Panc1 (cell line): ENCODE measurements around the gene PRRX2. TPM values are rescaled to one million over a fixed set of nuclear protein-coding genes. Genes with fewer than 3 reads are reported as not detected.

Experiments used
- ATAC-seq: fragments of 200-7000 bp; cut with Tn5 transposase; 2 replicates; pipeline ENCODE4 v1.9.1; 2020; ENCODE audit warnings: mild to moderate bottlenecking, moderate library complexity
- BruUV-seq: library from RNA; stranded (reverse); fragments of 400-500 nt; replicated peaks from 2 replicates; lab custom pipeline; 2021; lab: Mats Ljungman, UMichigan
- CTCF ChIA-PET: fragments of 300-600 bp; sonication (Branson Sonifier 250); formaldehyde crosslinking; loops from one replicate; lab custom pipeline; 2022; ENCODE audit warnings: antibody characterized with exemption; lab: Charles Lee
- POLR2A ChIA-PET: fragments of 300-600 bp; sonication (Branson Sonifier 250); formaldehyde crosslinking; loops from one replicate; lab custom pipeline; 2022; ENCODE audit warnings: antibody characterized with exemption; lab: Charles Lee
- DNase-seq: peaks from one replicate; pipeline ENCODE4 v3.0.0-alpha.2; 2010; ENCODE audit warnings: low read depth, low spot score
- H3K27ac ChIP-seq: 2 replicates; pipeline ENCODE4 v1.5.1; 2011; ENCODE audit warnings: mild to moderate bottlenecking, low read length, inconsistent platforms
- H3K27me3 ChIP-seq: fragments of 200-500 bp; sonication (Bioruptor generic); 2 replicates; pipeline ENCODE4 v1.6.0; 2014; ENCODE audit warnings: low read length, inconsistent platforms; ENCODE audit not compliant: control insufficient read depth, insufficient read depth
- H3K36me3 ChIP-seq: fragments of 200-500 bp; sonication (Bioruptor generic); 2 replicates; pipeline ENCODE4 v1.5.1; 2014; ENCODE audit warnings: inconsistent platforms, mild to moderate bottlenecking, low read length, moderate library complexity; ENCODE audit not compliant: control insufficient read depth, insufficient read depth
- H3K4me1 ChIP-seq: 2 replicates; pipeline ENCODE4 v1.5.1; 2011; ENCODE audit warnings: inconsistent platforms, mild to moderate bottlenecking, low read length, moderate library complexity; ENCODE audit not compliant: control insufficient read depth, insufficient read depth
- H3K4me3 ChIP-seq, 2 experiments: 2 replicates each; pipeline ENCODE4 v1.5.1; 2011 to 2012; ENCODE audit warnings: low read depth in 2 of 2, low read length in 2 of 2, mild to moderate bottlenecking in 2 of 2, inconsistent platforms in 1 of 2, moderate library complexity in 1 of 2
- H3K9me3 ChIP-seq: fragments of 200-500 bp; sonication (Bioruptor generic); 2 replicates; pipeline ENCODE4 v1.5.1; 2014; ENCODE audit warnings: low read depth, mild to moderate bottlenecking, inconsistent platforms, low read length, moderate library complexity; ENCODE audit not compliant: control insufficient read depth, insufficient read depth
- CTCF ChIP-seq: fragments of 450-650 bp; IDR thresholded peaks from 2 replicates; pipeline ENCODE4 v1.5.1; 2017; ENCODE audit warnings: mild to moderate bottlenecking
- POLR2AphosphoS5 ChIP-seq: IDR thresholded peaks from 2 replicates; pipeline ENCODE4 v1.6.1; 2012; ENCODE audit warnings: mild to moderate bottlenecking, low read depth, low read length, moderate library complexity
- REST ChIP-seq, 2 experiments: IDR thresholded peaks; 2 replicates each; pipeline ENCODE4 v1.6.1; 2011 to 2012; ENCODE audit warnings: low read depth in 2 of 2, control low read depth in 1 of 2, low read length in 1 of 2, mild to moderate bottlenecking in 1 of 2, moderate library complexity in 1 of 2; ENCODE audit not compliant: insufficient read depth in 1 of 2
- SIN3A ChIP-seq: IDR thresholded peaks from 2 replicates; pipeline ENCODE4 v1.6.1; 2012; ENCODE audit warnings: low read depth, mild to moderate bottlenecking, low read length, moderate library complexity, borderline replicate concordance; ENCODE audit not compliant: insufficient read depth
- TCF7L2 ChIP-seq: IDR thresholded peaks from 2 replicates; pipeline ENCODE4 v1.6.1; 2011; ENCODE audit warnings: mild to moderate bottlenecking, low read depth, low read length, inconsistent platforms
- in situ Hi-C: cut with HindIII; loops from 2 replicates; pipeline ENCODE4 v1.10.0; 2016; ENCODE audit warnings: low sequenced_read_pairs, low pct_unique_long_range_greater_than_20kb
- intact Hi-C: fragments of 100-400 bp; cut with micrococcal nuclease; formaldehyde crosslinking; loops from one replicate; pipeline ENCODE4 v1.10.0; 2022; ENCODE audit not compliant: unreplicated experiment
- total RNA-seq: library from RNA; stranded (reverse); gene quantifications from one replicate; pipeline ENCODE4 v1.2.1, GENCODE V29; 2021; ENCODE audit not compliant: unreplicated experiment

PRRX2 gene
- total RNA-seq, 1 experiment from 2014 or later = 6.3 TPM

- Histone ChIP-seq H3K4me3 (no peak overlapping the region), H3K36me3 (no peaks in the 10 kb centered on the region), H3K9me3 (no peaks in the 10 kb centered on the region), H3K27me3 (no peaks in the 10 kb centered on the region), H3K27ac (no peak overlapping the region), H3K4me1 (peaks cover 7% of the 10 kb centered on the region)
- CTCF ChIA-PET = no interaction called here
- POLR2A ChIA-PET = interaction anchor here (0.6 kb wide), 1 partner anchor 44 kb away, joined by 3 read pairs; no protein-coding TSS in a partner anchor
- ATAC-seq (no peak), DNase-seq (no peak)
- in situ Hi-C loops (no loop called here), intact Hi-C loops (no loop called here)
- TF ChIP-seq REST (IDR thresholded peaks at IDR 0.05; ENCODE audit: insufficient read depth in 1 of 2, low read depth in 2 of 2, low read length in 1 of 2) (no peak), SIN3A (no peak), TCF7L2 (no peak), CTCF (no peak), POLR2AphosphoS5 (no peak)
- no TSS peak for BruUV-seq
Observed at GRCh38 chr9:129710169-129710453, 44.7 kb downstream of the PRRX2 start.

- no peak for TF ChIP-seq POLR2AphosphoS5
- no peak for TF ChIP-seq TCF7L2
- no peak for TF ChIP-seq CTCF
- TF ChIP-seq SIN3A = no peak
- TF ChIP-seq REST (IDR thresholded peaks at IDR 0.05; ENCODE audit: insufficient read depth in 1 of 2, low read depth in 2 of 2, low read length in 1 of 2) = no peak
- Histone ChIP-seq H3K36me3 (no peaks in the 10 kb centered on the region), H3K27ac (no peak overlapping the region; the same call in 1 of the 2 replicates), H3K4me3 (no peak overlapping the region), H3K4me1 (peaks cover 7% of the 10 kb centered on the region), H3K9me3 (no peaks in the 10 kb centered on the region), H3K27me3 (no peaks in the 10 kb centered on the region)
- DNase-seq (no peak), ATAC-seq (no peak)
- intact Hi-C loops (no loop called here), in situ Hi-C loops (no loop called here)
- CTCF ChIA-PET = interaction anchor here (0.6 kb wide), 1 partner anchor 540 kb away, joined by 4 read pairs; no protein-coding TSS in a partner anchor
- BruUV-seq = no TSS peak
- POLR2A ChIA-PET = no interaction called here
Observed at GRCh38 chr9:129712634-129713401, 47.4 kb downstream of the PRRX2 start.
